Activated naive CD4-positive, alpha-beta T cell treated with anti-CD3 and anti-CD28 coated beads, Interleukin-2, amount 50 U/mL, for 16 hours (primary cell): ENCODE results near the gene DAAM1.

Experiments used
- DNase-seq: peaks from one replicate; pipeline ENCODE4 v3.0.0-alpha.2; 2020

DAAM1 gene

GRCh38 chr14:59344691-59345455 is 156.4 kb downstream of the DAAM1 start:
- DNase-seq, result no peak

GRCh38 chr14:59346329-59346728 is 157.9 kb downstream of the DAAM1 start:
- DNase-seq, result no peak

- no peak for DNase-seq
Measured at GRCh38 chr14:59346796-59347510, 158.5 kb downstream of the DAAM1 start.

GRCh38 chr14:59347511-59347900 is 159.0 kb downstream of the DAAM1 start:
- DNase-seq, result no peak

GRCh38 chr14:59347915-59348314 is 159.4 kb downstream of the DAAM1 start:
- no peak for DNase-seq

- DNase-seq, result no peak
Measured at GRCh38 chr14:59349258-59349701, 160.8 kb downstream of the DAAM1 start.

- DNase-seq, result no peak
Measured at GRCh38 chr14:59352961-59353360, 164.5 kb downstream of the DAAM1 start.

GRCh38 chr14:59354666-59355065 is 166.2 kb downstream of the DAAM1 start:
- DNase-seq, result no peak

- no peak for DNase-seq
Measured at GRCh38 chr14:59355091-59355490, 166.6 kb downstream of the DAAM1 start.

- no peak for DNase-seq
Measured at GRCh38 chr14:59356312-59356711, 167.8 kb downstream of the DAAM1 start.

GRCh38 chr14:59356767-59357166 is 168.3 kb downstream of the DAAM1 start:
- DNase-seq, result no peak

GRCh38 chr14:59358102-59358501 is 169.6 kb downstream of the DAAM1 start:
- no peak for DNase-seq

- DNase-seq, result no peak
Measured at GRCh38 chr14:59358784-59359183, 170.3 kb downstream of the DAAM1 start.

- no peak for DNase-seq
Measured at GRCh38 chr14:59359431-59360124, 171.1 kb downstream of the DAAM1 start.

GRCh38 chr14:59360233-59360632 is 171.8 kb downstream of the DAAM1 start:
- no peak for DNase-seq

GRCh38 chr14:59360923-59361794 is 172.7 kb downstream of the DAAM1 start:
- no peak for DNase-seq

GRCh38 chr14:59362513-59362912 is 174.0 kb downstream of the DAAM1 start:
- no peak for DNase-seq

- DNase-seq, result no peak
Measured at GRCh38 chr14:59363531-59364226, 175.2 kb downstream of the DAAM1 start.

GRCh38 chr14:59370158-59370742 is 181.8 kb downstream of the DAAM1 start:
- DNase-seq, result no peak

- no peak for DNase-seq
Measured at GRCh38 chr14:59371771-59372170, 183.3 kb downstream of the DAAM1 start.

GRCh38 chr14:59374048-59374447 is 185.6 kb downstream of the DAAM1 start:
- no peak for DNase-seq

GRCh38 chr14:59376686-59377085 is 188.2 kb downstream of the DAAM1 start:
- no peak for DNase-seq
